Liver (tissue), 9 donors: Measurements from ENCODE around the gene MUC6. TPM values are rescaled to one million over a fixed set of nuclear protein-coding genes. Genes with fewer than 3 reads are reported as not detected.

Experiments
- DNase-seq: peaks from one replicate; pipeline ENCODE4 v3.0.0-alpha.2; 2017; ENCODE audit warnings: low spot score
- H3K27ac ChIP-seq, 2 donors: one replicate each; pipeline ENCODE4 v1.7.0; 2013; ENCODE audit warnings: inconsistent platforms in 2 of 2, low read length in 2 of 2, control low read depth in 1 of 2, low read depth in 1 of 2, mild to moderate bottlenecking in 1 of 2
- H3K27me3 ChIP-seq, 4 donors: one replicate each; pipeline versions ENCODE4 v1.6.1 to v1.7.0; 2013; ENCODE audit warnings: low read length in 3 of 4, inconsistent platforms in 1 of 4, mild to moderate bottlenecking in 1 of 4, moderate library complexity in 1 of 4; ENCODE audit not compliant: control insufficient read depth in 4 of 4, insufficient read depth in 4 of 4
- H3K36me3 ChIP-seq, 4 donors: one replicate each; pipeline versions ENCODE4 v1.6.1 to v1.7.0; 2013; ENCODE audit warnings: low read length in 3 of 4, mild to moderate bottlenecking in 3 of 4, low read depth in 1 of 4, moderate library complexity in 1 of 4; ENCODE audit not compliant: control insufficient read depth in 4 of 4, insufficient read depth in 3 of 4
- H3K4me1 ChIP-seq, 4 donors: one replicate each; pipeline versions ENCODE4 v1.6.1 to v1.7.0; 2013; ENCODE audit warnings: low read length in 3 of 4, mild to moderate bottlenecking in 3 of 4, moderate library complexity in 1 of 4; ENCODE audit not compliant: control insufficient read depth in 4 of 4, insufficient read depth in 4 of 4
- H3K4me3 ChIP-seq, 3 donors: one replicate each; pipeline versions ENCODE4 v1.6.1 to v1.7.0; 2013; ENCODE audit warnings: low read length in 3 of 3, control low read depth in 1 of 3, low read depth in 1 of 3, mild to moderate bottlenecking in 1 of 3
- H3K9ac ChIP-seq, 2 donors: one replicate each; pipeline ENCODE4 v1.7.0; 2013; ENCODE audit warnings: low read length in 2 of 2, mild to moderate bottlenecking in 2 of 2, moderate library complexity in 2 of 2, control low read depth in 1 of 2, low read depth in 1 of 2
- H3K9me3 ChIP-seq, 4 donors: one replicate each; pipeline versions ENCODE4 v1.6.1 to v1.7.0; 2013; ENCODE audit warnings: low read length in 3 of 4; ENCODE audit not compliant: control insufficient read depth in 4 of 4
- ATF3 ChIP-seq: IDR thresholded peaks from 2 replicates; pipeline ENCODE4 v1.6.1; 2016; ENCODE audit warnings: antibody characterized with exemption
- CTCF ChIP-seq: fragments of 150-350 bp; IDR thresholded peaks from 2 replicates; pipeline ENCODE4 v1.5.1; 2017; ENCODE audit warnings: improper control_type of control experiment, low read depth, low read length; ENCODE audit not compliant: missing input control
- EGR1 ChIP-seq, 2 donors: IDR thresholded peaks; 2 replicates each; pipeline ENCODE4 v1.6.1; 2016 to 2018; ENCODE audit warnings: antibody characterized with exemption in 2 of 2, low read depth in 2 of 2
- FOXA1 ChIP-seq: IDR thresholded peaks from 2 replicates; pipeline ENCODE4 v1.6.1; 2016; ENCODE audit warnings: antibody characterized with exemption
- FOXA2 ChIP-seq: IDR thresholded peaks from 2 replicates; pipeline ENCODE4 v1.6.1; 2016; ENCODE audit warnings: antibody characterized with exemption
- GABPA ChIP-seq, 2 donors: IDR thresholded peaks in 1 of 2; conservative IDR thresholded peaks in 1 of 2; 2 replicates each; pipeline ENCODE4 v1.6.1; 2016; ENCODE audit warnings: antibody characterized with exemption in 2 of 2, mild to moderate bottlenecking in 1 of 2, moderate library complexity in 1 of 2
- HNF4A ChIP-seq, 2 donors: conservative IDR thresholded peaks; 2 replicates each; pipeline ENCODE4 v1.6.1; 2016; ENCODE audit warnings: antibody characterized with exemption in 2 of 2, mild to moderate bottlenecking in 2 of 2
- HNF4G ChIP-seq: IDR thresholded peaks from 2 replicates; pipeline ENCODE4 v1.6.1; 2016; ENCODE audit warnings: antibody characterized with exemption
- JUND ChIP-seq, 2 donors: IDR thresholded peaks; 2 replicates each; pipeline ENCODE4 v1.6.1; 2016; ENCODE audit warnings: antibody characterized with exemption in 2 of 2
- MAX ChIP-seq: IDR thresholded peaks from 2 replicates; pipeline ENCODE4 v1.6.1; 2016; ENCODE audit warnings: antibody characterized with exemption
- NR2F2 ChIP-seq: IDR thresholded peaks from 2 replicates; pipeline ENCODE4 v1.6.1; 2016; ENCODE audit warnings: antibody characterized with exemption
- RAD21 ChIP-seq, 2 donors: IDR thresholded peaks; 2 replicates each; pipeline ENCODE4 v1.6.1; 2016; ENCODE audit warnings: antibody characterized with exemption in 2 of 2, mild to moderate bottlenecking in 2 of 2
- REST ChIP-seq: IDR thresholded peaks from 2 replicates; pipeline ENCODE4 v1.6.1; 2016; ENCODE audit warnings: antibody characterized with exemption, mild to moderate bottlenecking
- RXRA ChIP-seq, 2 donors: IDR thresholded peaks; 2 replicates each; pipeline ENCODE4 v1.6.1; 2017 to 2018; ENCODE audit warnings: antibody characterized with exemption in 2 of 2, mild to moderate bottlenecking in 1 of 2
- SP1 ChIP-seq: IDR thresholded peaks from 2 replicates; pipeline ENCODE4 v1.6.1; 2018; ENCODE audit warnings: antibody characterized with exemption, mild to moderate bottlenecking
- TAF1 ChIP-seq: conservative IDR thresholded peaks from 2 replicates; pipeline ENCODE4 v1.6.1; 2016; ENCODE audit warnings: antibody characterized with exemption, mild to moderate bottlenecking
- YY1 ChIP-seq: IDR thresholded peaks from 2 replicates; pipeline ENCODE4 v1.6.1; 2016; ENCODE audit warnings: antibody characterized with exemption, mild to moderate bottlenecking
- WGBS: extraction: QIAGEN DNeasy Blood & Tissue Kit; methylation state at CpG from one replicate; pipeline ENCODE4 v1.1.7; 2013; 5-methylcytosine and 5-hydroxymethylcytosine counted together
- polyA plus RNA-seq, 2 donors: library from polyadenylated mRNA; stranded (reverse) in 1 of 2; unstranded in 1 of 2; fragments of 200-250 nt in 1 of 2; fragments of >200 nt in 1 of 2; fragmentation: Nextera tagmentation in 1 of 2; extraction: Ambion mirVana in 1 of 2; gene quantifications; one replicate each; pipeline versions ENCODE4 v1.2.1 to v1.2.3, GENCODE V29; 2013 to 2015
- total RNA-seq, 2 donors: library from RNA; depleted of rRNA; stranded (reverse); fragments of >200 nt; gene quantifications; one replicate each; pipeline ENCODE4 v1.2.3, GENCODE V29; 2014
- TF ChIP-seq, protein P1 (sequence below): IDR thresholded peaks from 2 replicates; pipeline ENCODE4 v1.6.1; 2016; ENCODE audit warnings: antibody characterized with exemption
- donor health status: healthy.
- donor health status: healthy.
- donor health status: healthy.
- donor health status: healthy.
- donor health status: healthy.

The MUC6 gene
- total and polyA plus RNA-seq, 4 donors, result 0.05 to 0.54 (median 0.18) TPM

DNA sequence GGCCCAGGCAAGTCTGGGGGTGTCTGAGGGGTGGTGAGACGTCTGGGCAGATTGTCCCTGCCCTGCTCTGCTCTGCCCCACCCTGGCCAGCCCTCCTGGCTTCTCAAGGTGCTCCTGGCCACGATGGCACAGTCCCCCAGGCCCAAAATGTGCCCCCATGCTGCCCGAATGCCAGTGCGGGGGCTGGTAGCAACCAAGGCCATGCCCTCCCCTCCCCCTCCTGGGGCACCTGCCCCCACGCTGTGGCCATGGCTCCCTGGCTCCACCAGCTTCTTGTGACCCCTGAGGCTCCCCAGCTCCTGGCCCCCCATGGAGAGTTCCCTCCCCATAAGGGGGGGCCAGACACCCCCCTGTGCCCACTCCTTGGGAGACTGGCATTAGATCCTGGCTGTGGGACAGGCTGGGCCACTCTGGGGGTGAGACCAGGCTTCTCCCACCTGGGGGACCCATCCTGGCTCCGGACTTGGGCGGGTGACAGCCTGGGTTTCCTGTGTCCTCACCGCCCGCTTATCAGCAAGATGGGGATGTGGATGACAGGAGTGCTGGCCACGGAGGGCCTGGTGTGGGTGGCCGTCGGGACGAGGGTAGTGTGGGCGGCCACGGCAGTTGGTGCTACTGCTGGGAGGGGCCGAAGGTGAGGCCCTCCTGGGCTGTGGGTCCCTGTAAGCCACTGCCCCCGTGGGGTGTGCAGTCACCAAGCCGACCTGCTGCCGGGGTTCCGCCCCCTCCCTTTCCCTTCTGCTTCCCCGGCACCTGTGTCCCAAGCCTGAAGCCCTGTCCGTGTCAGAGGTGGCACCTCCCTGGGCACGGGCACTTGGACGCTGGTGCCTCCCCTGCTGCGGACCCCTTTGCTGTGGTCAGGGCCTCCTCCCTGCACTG is 15.9 kb upstream of the MUC6 start:
- H3K36me3 ChIP-seq, result no peaks in the 10 kb centered on the region
- no peak overlapping the region for H3K4me3 ChIP-seq
- no peak for TF ChIP-seq TAF1
- no peak for TF ChIP-seq REST
- TF ChIP-seq HNF4G, result no peak
- TF ChIP-seq RXRA (IDR thresholded peaks at IDR 0.05), result no peak
- TF ChIP-seq, protein P1, sequence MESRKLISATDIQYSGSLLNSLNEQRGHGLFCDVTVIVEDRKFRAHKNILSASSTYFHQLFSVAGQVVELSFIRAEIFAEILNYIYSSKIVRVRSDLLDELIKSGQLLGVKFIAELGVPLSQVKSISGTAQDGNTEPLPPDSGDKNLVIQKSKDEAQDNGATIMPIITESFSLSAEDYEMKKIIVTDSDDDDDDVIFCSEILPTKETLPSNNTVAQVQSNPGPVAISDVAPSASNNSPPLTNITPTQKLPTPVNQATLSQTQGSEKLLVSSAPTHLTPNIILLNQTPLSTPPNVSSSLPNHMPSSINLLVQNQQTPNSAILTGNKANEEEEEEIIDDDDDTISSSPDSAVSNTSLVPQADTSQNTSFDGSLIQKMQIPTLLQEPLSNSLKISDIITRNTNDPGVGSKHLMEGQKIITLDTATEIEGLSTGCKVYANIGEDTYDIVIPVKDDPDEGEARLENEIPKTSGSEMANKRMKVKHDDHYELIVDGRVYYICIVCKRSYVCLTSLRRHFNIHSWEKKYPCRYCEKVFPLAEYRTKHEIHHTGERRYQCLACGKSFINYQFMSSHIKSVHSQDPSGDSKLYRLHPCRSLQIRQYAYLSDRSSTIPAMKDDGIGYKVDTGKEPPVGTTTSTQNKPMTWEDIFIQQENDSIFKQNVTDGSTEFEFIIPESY, result no peak
- TF ChIP-seq MAX, result no peak
- no peak for TF ChIP-seq FOXA2
- no peak for TF ChIP-seq CTCF
- TF ChIP-seq SP1, result no peak
- TF ChIP-seq HNF4A (conservative IDR thresholded peaks at IDR 0.05), result no peak
- no peak for TF ChIP-seq RAD21 (IDR thresholded peaks at IDR 0.05)
- no peak for TF ChIP-seq ATF3
- TF ChIP-seq GABPA (IDR thresholded peaks at IDR 0.05 in 1 of 2, conservative IDR thresholded peaks at IDR 0.05 in 1 of 2), result no peak
- no peak for TF ChIP-seq EGR1 (IDR thresholded peaks at IDR 0.05; ENCODE audit: low read depth in 2 of 2)
- TF ChIP-seq NR2F2, result no peak
- no peak for TF ChIP-seq FOXA1
- TF ChIP-seq JUND (IDR thresholded peaks at IDR 0.05), result no peak
- no peak for TF ChIP-seq YY1
- peaks cover 0 to 5% (median 0%) of the 10 kb centered on the region in 4 donors for H3K27me3 ChIP-seq
- WGBS, result 77% methylated on average over 25 of the region's 25 CpGs
- no peaks in the 10 kb centered on the region for H3K4me1 ChIP-seq
- no peak for DNase-seq
- no peak overlapping the region for H3K9ac ChIP-seq
- no peaks in the 10 kb centered on the region for H3K9me3 ChIP-seq
- H3K27ac ChIP-seq, result no peak overlapping the region
